Progenitor cell of endocrine pancreas (in vitro differentiated cells): Measurements from ENCODE around the gene TRMT61A. TPM values are rescaled to one million over a fixed set of nuclear protein-coding genes. Genes with fewer than 3 reads are reported as not detected.

ENCODE experiments used
- DNase-seq: peaks from one replicate; pipeline ENCODE4 v3.0.0; 2021; ENCODE audit warnings: low spot score; ENCODE audit not compliant: unreplicated experiment
- H3K27ac Mint-ChIP-seq: 2 replicates; pipeline ENCODE4 v1.8.0; 2021; ENCODE audit warnings: mild to moderate bottlenecking, moderate library complexity, mixed read lengths
- H3K27me3 Mint-ChIP-seq: 2 replicates; pipeline ENCODE4 v1.8.0; 2021; ENCODE audit warnings: mixed read lengths
- H3K36me3 Mint-ChIP-seq: 2 replicates; pipeline ENCODE4 v1.8.0; 2022; ENCODE audit warnings: mixed read lengths; ENCODE audit not compliant: insufficient read depth
- H3K4me1 Mint-ChIP-seq: 2 replicates; pipeline ENCODE4 v1.8.0; 2021; ENCODE audit warnings: low read depth, mixed read lengths
- H3K4me3 Mint-ChIP-seq: 2 replicates; pipeline ENCODE4 v1.8.0; 2021; ENCODE audit warnings: low read depth, mild to moderate bottlenecking, moderate library complexity, mixed read lengths
- H3K9me3 Mint-ChIP-seq: 2 replicates; pipeline ENCODE4 v1.8.0; 2021; ENCODE audit warnings: low read depth, mixed read lengths
- CTCF ChIP-seq: fragments of 200-600 bp; sonication (generic); IDR thresholded peaks from one replicate; pipeline ENCODE4 v1.5.0; 2021; ENCODE audit warnings: antibody characterized with exemption, mild to moderate bottlenecking; ENCODE audit not compliant: unreplicated experiment
- total RNA-seq: library from RNA; stranded (reverse); gene quantifications from 2 replicates; pipeline ENCODE4 v1.2.1, GENCODE V29; 2021

Gene TRMT61A
- total RNA-seq, 1 donor from 2014 or later, result 10.3 TPM

- Mint-ChIP-seq H3K27ac (no peak overlapping the region), H3K36me3 (no peaks in the 10 kb centered on the region), H3K27me3 (no peaks in the 10 kb centered on the region), H3K4me3 (no peak overlapping the region), H3K9me3 (no peaks in the 10 kb centered on the region), H3K4me1 (peaks cover 5% of the 10 kb centered on the region)
- TF ChIP-seq CTCF, result no peak
- DNase-seq, result no peak
Observed at GRCh38 chr14:103545915-103546651, 17.1 kb downstream of the TRMT61A start.

- no peaks in the 10 kb centered on the region for H3K9me3 Mint-ChIP-seq
- H3K4me1 Mint-ChIP-seq, result peaks cover 5% of the 10 kb centered on the region
- peak; percentile 90 for DNase-seq
- no peak overlapping the region for H3K4me3 Mint-ChIP-seq
- H3K27ac Mint-ChIP-seq, result peak overlapping the region; percentile 56
- H3K36me3 Mint-ChIP-seq, result no peaks in the 10 kb centered on the region
- no peaks in the 10 kb centered on the region for H3K27me3 Mint-ChIP-seq
- TF ChIP-seq CTCF, result peak; percentile 98
Observed at GRCh38 chr14:103546652-103547454, 17.9 kb downstream of the TRMT61A start.

GRCh38 chr14:103547455-103547940 is 18.5 kb downstream of the TRMT61A start:
- no peak for DNase-seq

GRCh38 chr14:103547941-103548462 is 19.0 kb downstream of the TRMT61A start:
- H3K36me3 Mint-ChIP-seq, result no peaks in the 10 kb centered on the region
- H3K27ac Mint-ChIP-seq, result no peak overlapping the region
- H3K27me3 Mint-ChIP-seq, result no peaks in the 10 kb centered on the region
- DNase-seq, result no peak
- TF ChIP-seq CTCF, result no peak
- peaks cover 5% of the 10 kb centered on the region for H3K4me1 Mint-ChIP-seq
- no peaks in the 10 kb centered on the region for H3K9me3 Mint-ChIP-seq
- H3K4me3 Mint-ChIP-seq, result no peak overlapping the region

More at GRCh38 chr14:103547455-103547940, 18.5 kb downstream of the TRMT61A start:
- H3K36me3 Mint-ChIP-seq, result no peaks in the 10 kb centered on the region
- H3K4me3 Mint-ChIP-seq, result no peak overlapping the region
- TF ChIP-seq CTCF, result no peak
- H3K9me3 Mint-ChIP-seq, result no peaks in the 10 kb centered on the region
- H3K4me1 Mint-ChIP-seq, result peaks cover 5% of the 10 kb centered on the region
- no peaks in the 10 kb centered on the region for H3K27me3 Mint-ChIP-seq
- no peak overlapping the region for H3K27ac Mint-ChIP-seq
